ENCODE data around the gene DLG2. TPM values are rescaled to one million over a fixed set of nuclear protein-coding genes. Genes with fewer than 3 reads are reported as not detected.

Gene DLG2
- total and polyA plus RNA-seq, 2 donors (not counting 3 experiments of a cell fraction or from before 2014, with no cell fraction given) = 0.15 to 1.1 TPM

DNA sequence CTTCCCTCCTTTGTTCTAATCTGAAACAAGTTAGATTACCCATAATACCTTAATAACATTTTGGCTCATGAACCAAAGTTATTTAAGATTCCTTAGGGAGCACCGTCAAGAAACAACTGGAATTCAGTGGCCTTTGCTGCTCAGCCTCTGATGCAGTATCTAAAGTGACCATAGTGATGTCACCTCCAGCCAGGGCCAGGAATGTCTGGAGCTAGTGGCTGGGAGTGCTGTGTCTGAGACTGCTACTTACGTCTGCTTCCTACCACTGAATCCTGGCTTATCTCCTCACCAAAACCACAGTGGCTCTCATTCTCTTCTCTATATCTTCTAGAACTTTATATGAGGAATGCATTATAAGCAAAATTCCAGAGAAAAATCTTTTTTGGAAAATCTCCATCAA is 658.0 kb downstream of the DLG2 start:
- H3K27me3 ChIP-seq (ENCODE audit: control insufficient read depth in 2 of 2, insufficient read depth in 2 of 2, low read length in 2 of 2) = no peaks in the 10 kb centered on the region
- H3K4me2 ChIP-seq (ENCODE audit: insufficient read depth, low read length) = no peak overlapping the region
- intact Hi-C loops (cut with micrococcal nuclease) = no loop called here
- dilution Hi-C loops (cut with MboI; ENCODE audit: extremely low pct_ligation_motif_present, low sequenced_read_pairs) = no loop called here
- no peak overlapping the region for H3K9ac ChIP-seq (replicated peaks; ENCODE audit: extremely low read depth, insufficient read depth, low read length)
- no peaks in the 10 kb centered on the region for H3K9me3 ChIP-seq (replicated peaks; ENCODE audit: control insufficient read depth, insufficient read depth, low read length)
- CTCF ChIA-PET = no interaction called here
- no peaks in the 10 kb centered on the region for H3K36me3 ChIP-seq (ENCODE audit: control insufficient read depth in 2 of 2, extremely low read depth in 1 of 2, insufficient read depth in 2 of 2, low read length in 2 of 2)
- no peaks in the 10 kb centered on the region for H3K4me1 ChIP-seq (ENCODE audit: control insufficient read depth, extremely low read depth, insufficient read depth, low read length)
- no peaks in the 10 kb centered on the region for H3K79me2 ChIP-seq (ENCODE audit: control insufficient read depth, insufficient read depth, low read length)
- no peak for TF ChIP-seq MYC (IDR thresholded peaks at IDR 0.05; ENCODE audit: low read depth, low read length)
- no peak for TF ChIP-seq JUN (IDR thresholded peaks at IDR 0.05; ENCODE audit: borderline replicate concordance, insufficient read depth, insufficient read length, low read depth)
- TF ChIP-seq MAX (IDR thresholded peaks at IDR 0.05; ENCODE audit: insufficient read depth, insufficient read length) = no peak
- TF ChIP-seq POLR2AphosphoS5 (IDR thresholded peaks at IDR 0.05; ENCODE audit: insufficient read depth, low read depth, low read length) = no peak
- POLR2A ChIA-PET = no interaction called here
- no TSS peak for BruUV-seq (replicated peaks)
- FAIRE-seq (no peak), DNase-seq (ENCODE audit: low read depth, low spot score) (no peak)
- no peak overlapping the region for H3K4me3 ChIP-seq (replicated peaks in 1 of 3; ENCODE audit: insufficient read depth in 1 of 3, low read depth in 1 of 3, low read length in 3 of 3)
- H3K9me1 ChIP-seq (replicated peaks; ENCODE audit: control insufficient read depth, extremely low read depth, insufficient read depth, low read length) = no peaks in the 10 kb centered on the region
- H2AFZ ChIP-seq (ENCODE audit: low read depth, low read length) = no peak overlapping the region
- H4K20me1 ChIP-seq (replicated peaks; ENCODE audit: control insufficient read depth, extremely low read depth, insufficient read depth, low read length) = no peaks in the 10 kb centered on the region
- H3K27ac ChIP-seq (ENCODE audit: insufficient read depth, low read depth, low read length) = no peak overlapping the region

GRCh38 chr11:84965484-84965883 is 661.7 kb downstream of the DLG2 start:
- H3K4me1 ChIP-seq (ENCODE audit: control insufficient read depth, extremely low read depth, insufficient read depth, low read length) = no peaks in the 10 kb centered on the region
- H3K79me2 ChIP-seq (ENCODE audit: control insufficient read depth, insufficient read depth, low read length) = no peaks in the 10 kb centered on the region
- no peak for DNase-seq (ENCODE audit: low read depth, low spot score)
- H3K4me3 ChIP-seq (replicated peaks in 1 of 3; ENCODE audit: insufficient read depth in 1 of 3, low read depth in 1 of 3, low read length in 3 of 3) = no peak overlapping the region
- H3K9me3 ChIP-seq (replicated peaks; ENCODE audit: control insufficient read depth, insufficient read depth, low read length) = peaks cover 2% of the 10 kb centered on the region
- ChIA-PET CTCF (no interaction called here), POLR2A (no interaction called here)
- no peak overlapping the region for H3K9ac ChIP-seq (replicated peaks; ENCODE audit: extremely low read depth, insufficient read depth, low read length)
- H3K4me2 ChIP-seq (ENCODE audit: insufficient read depth, low read length) = no peak overlapping the region
- dilution Hi-C loops (cut with MboI; ENCODE audit: extremely low pct_ligation_motif_present, low sequenced_read_pairs) (no loop called here), intact Hi-C loops (cut with micrococcal nuclease) (no loop called here)
- H3K9me1 ChIP-seq (replicated peaks; ENCODE audit: control insufficient read depth, extremely low read depth, insufficient read depth, low read length) = no peaks in the 10 kb centered on the region
- no peak overlapping the region for H2AFZ ChIP-seq (ENCODE audit: low read depth, low read length)
- no peak for TF ChIP-seq MAX (IDR thresholded peaks at IDR 0.05; ENCODE audit: insufficient read depth, insufficient read length)
- TF ChIP-seq POLR2AphosphoS5 (IDR thresholded peaks at IDR 0.05; ENCODE audit: insufficient read depth, low read depth, low read length) = no peak
- TF ChIP-seq CTCF (IDR thresholded peaks at IDR 0.05; ENCODE audit: extremely low read depth in 1 of 2, insufficient read depth in 1 of 2, low read depth in 1 of 2, low read length in 2 of 2) = no peak
- no peak for TF ChIP-seq GATA2 (IDR thresholded peaks at IDR 0.05; ENCODE audit: insufficient read depth, insufficient read length, low read depth, low read length)
- TF ChIP-seq JUN (IDR thresholded peaks at IDR 0.05; ENCODE audit: borderline replicate concordance, insufficient read depth, insufficient read length, low read depth) = no peak
- no peak for TF ChIP-seq POLR2A (IDR thresholded peaks at IDR 0.05; ENCODE audit: low read depth, low read length)
- no peak for TF ChIP-seq EZH2 (IDR thresholded peaks at IDR 0.05; ENCODE audit: borderline replicate concordance, low read depth, low read length, severe bottlenecking)
- TF ChIP-seq MYC (IDR thresholded peaks at IDR 0.05; ENCODE audit: low read depth, low read length) = no peak
- TF ChIP-seq FOS (IDR thresholded peaks at IDR 0.05; ENCODE audit: borderline replicate concordance, insufficient read depth, low read length) = no peak
- no peaks in the 10 kb centered on the region for H3K27me3 ChIP-seq (ENCODE audit: control insufficient read depth in 2 of 2, insufficient read depth in 2 of 2, low read length in 2 of 2)
- no TSS peak for BruUV-seq (replicated peaks)
- H4K20me1 ChIP-seq (replicated peaks; ENCODE audit: control insufficient read depth, extremely low read depth, insufficient read depth, low read length) = no peaks in the 10 kb centered on the region
- FAIRE-seq = no peak
- no peak overlapping the region for H3K27ac ChIP-seq (ENCODE audit: insufficient read depth, low read depth, low read length)
- H3K36me3 ChIP-seq (ENCODE audit: control insufficient read depth in 2 of 2, extremely low read depth in 1 of 2, insufficient read depth in 2 of 2, low read length in 2 of 2) = no peaks in the 10 kb centered on the region
